Panc1 (cell line): ENCODE measurements around the gene CCT5. TPM values are rescaled to one million over a fixed set of nuclear protein-coding genes. Genes with fewer than 3 reads are reported as not detected.

Experiments used
- ATAC-seq: fragments of 200-7000 bp; cut with Tn5 transposase; 2 replicates; pipeline ENCODE4 v1.9.1; 2020; ENCODE audit warnings: mild to moderate bottlenecking, moderate library complexity
- BruUV-seq: library from RNA; stranded (reverse); fragments of 400-500 nt; replicated peaks from 2 replicates; lab custom pipeline; 2021; lab: Mats Ljungman, UMichigan
- CTCF ChIA-PET: fragments of 300-600 bp; sonication (Branson Sonifier 250); formaldehyde crosslinking; loops from one replicate; lab custom pipeline; 2022; ENCODE audit warnings: antibody characterized with exemption; lab: Charles Lee
- POLR2A ChIA-PET: fragments of 300-600 bp; sonication (Branson Sonifier 250); formaldehyde crosslinking; loops from one replicate; lab custom pipeline; 2022; ENCODE audit warnings: antibody characterized with exemption; lab: Charles Lee
- DNase-seq: peaks from one replicate; pipeline ENCODE4 v3.0.0-alpha.2; 2010; ENCODE audit warnings: low read depth, low spot score
- H3K27ac ChIP-seq: 2 replicates; pipeline ENCODE4 v1.5.1; 2011; ENCODE audit warnings: mild to moderate bottlenecking, low read length, inconsistent platforms
- H3K27me3 ChIP-seq: fragments of 200-500 bp; sonication (Bioruptor generic); 2 replicates; pipeline ENCODE4 v1.6.0; 2014; ENCODE audit warnings: low read length, inconsistent platforms; ENCODE audit not compliant: control insufficient read depth, insufficient read depth
- H3K36me3 ChIP-seq: fragments of 200-500 bp; sonication (Bioruptor generic); 2 replicates; pipeline ENCODE4 v1.5.1; 2014; ENCODE audit warnings: inconsistent platforms, mild to moderate bottlenecking, low read length, moderate library complexity; ENCODE audit not compliant: control insufficient read depth, insufficient read depth
- H3K4me1 ChIP-seq: 2 replicates; pipeline ENCODE4 v1.5.1; 2011; ENCODE audit warnings: inconsistent platforms, mild to moderate bottlenecking, low read length, moderate library complexity; ENCODE audit not compliant: control insufficient read depth, insufficient read depth
- H3K4me3 ChIP-seq, 2 experiments: 2 replicates each; pipeline ENCODE4 v1.5.1; 2011 to 2012; ENCODE audit warnings: low read depth in 2 of 2, low read length in 2 of 2, mild to moderate bottlenecking in 2 of 2, inconsistent platforms in 1 of 2, moderate library complexity in 1 of 2
- H3K9me3 ChIP-seq: fragments of 200-500 bp; sonication (Bioruptor generic); 2 replicates; pipeline ENCODE4 v1.5.1; 2014; ENCODE audit warnings: low read depth, mild to moderate bottlenecking, inconsistent platforms, low read length, moderate library complexity; ENCODE audit not compliant: control insufficient read depth, insufficient read depth
- POLR2AphosphoS5 ChIP-seq: IDR thresholded peaks from 2 replicates; pipeline ENCODE4 v1.6.1; 2012; ENCODE audit warnings: mild to moderate bottlenecking, low read depth, low read length, moderate library complexity
- SIN3A ChIP-seq: IDR thresholded peaks from 2 replicates; pipeline ENCODE4 v1.6.1; 2012; ENCODE audit warnings: low read depth, mild to moderate bottlenecking, low read length, moderate library complexity, borderline replicate concordance; ENCODE audit not compliant: insufficient read depth
- TCF7L2 ChIP-seq: IDR thresholded peaks from 2 replicates; pipeline ENCODE4 v1.6.1; 2011; ENCODE audit warnings: mild to moderate bottlenecking, low read depth, low read length, inconsistent platforms
- in situ Hi-C: cut with HindIII; loops from 2 replicates; pipeline ENCODE4 v1.10.0; 2016; ENCODE audit warnings: low sequenced_read_pairs, low pct_unique_long_range_greater_than_20kb
- intact Hi-C: fragments of 100-400 bp; cut with micrococcal nuclease; formaldehyde crosslinking; loops from one replicate; pipeline ENCODE4 v1.10.0; 2022; ENCODE audit not compliant: unreplicated experiment
- total RNA-seq: library from RNA; stranded (reverse); gene quantifications from one replicate; pipeline ENCODE4 v1.2.1, GENCODE V29; 2021; ENCODE audit not compliant: unreplicated experiment
- TF ChIP-seq, protein P1 (sequence below): fragments of 450-650 bp; IDR thresholded peaks from 2 replicates; pipeline ENCODE4 v1.5.1; 2017; ENCODE audit warnings: mild to moderate bottlenecking
- TF ChIP-seq, protein P2 (sequence below), 2 experiments: IDR thresholded peaks; 2 replicates each; pipeline ENCODE4 v1.6.1; 2011 to 2012; ENCODE audit warnings: low read depth in 2 of 2, control low read depth in 1 of 2, low read length in 1 of 2, mild to moderate bottlenecking in 1 of 2, moderate library complexity in 1 of 2; ENCODE audit not compliant: insufficient read depth in 1 of 2

CCT5 gene
- total RNA-seq, 1 experiment from 2014 or later: 476 TPM

- TF ChIP-seq POLR2AphosphoS5 (no peak), TCF7L2 (no peak), SIN3A (no peak)
- TF ChIP-seq, protein P1, sequence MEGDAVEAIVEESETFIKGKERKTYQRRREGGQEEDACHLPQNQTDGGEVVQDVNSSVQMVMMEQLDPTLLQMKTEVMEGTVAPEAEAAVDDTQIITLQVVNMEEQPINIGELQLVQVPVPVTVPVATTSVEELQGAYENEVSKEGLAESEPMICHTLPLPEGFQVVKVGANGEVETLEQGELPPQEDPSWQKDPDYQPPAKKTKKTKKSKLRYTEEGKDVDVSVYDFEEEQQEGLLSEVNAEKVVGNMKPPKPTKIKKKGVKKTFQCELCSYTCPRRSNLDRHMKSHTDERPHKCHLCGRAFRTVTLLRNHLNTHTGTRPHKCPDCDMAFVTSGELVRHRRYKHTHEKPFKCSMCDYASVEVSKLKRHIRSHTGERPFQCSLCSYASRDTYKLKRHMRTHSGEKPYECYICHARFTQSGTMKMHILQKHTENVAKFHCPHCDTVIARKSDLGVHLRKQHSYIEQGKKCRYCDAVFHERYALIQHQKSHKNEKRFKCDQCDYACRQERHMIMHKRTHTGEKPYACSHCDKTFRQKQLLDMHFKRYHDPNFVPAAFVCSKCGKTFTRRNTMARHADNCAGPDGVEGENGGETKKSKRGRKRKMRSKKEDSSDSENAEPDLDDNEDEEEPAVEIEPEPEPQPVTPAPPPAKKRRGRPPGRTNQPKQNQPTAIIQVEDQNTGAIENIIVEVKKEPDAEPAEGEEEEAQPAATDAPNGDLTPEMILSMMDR: no peak
- TF ChIP-seq, protein P2, sequence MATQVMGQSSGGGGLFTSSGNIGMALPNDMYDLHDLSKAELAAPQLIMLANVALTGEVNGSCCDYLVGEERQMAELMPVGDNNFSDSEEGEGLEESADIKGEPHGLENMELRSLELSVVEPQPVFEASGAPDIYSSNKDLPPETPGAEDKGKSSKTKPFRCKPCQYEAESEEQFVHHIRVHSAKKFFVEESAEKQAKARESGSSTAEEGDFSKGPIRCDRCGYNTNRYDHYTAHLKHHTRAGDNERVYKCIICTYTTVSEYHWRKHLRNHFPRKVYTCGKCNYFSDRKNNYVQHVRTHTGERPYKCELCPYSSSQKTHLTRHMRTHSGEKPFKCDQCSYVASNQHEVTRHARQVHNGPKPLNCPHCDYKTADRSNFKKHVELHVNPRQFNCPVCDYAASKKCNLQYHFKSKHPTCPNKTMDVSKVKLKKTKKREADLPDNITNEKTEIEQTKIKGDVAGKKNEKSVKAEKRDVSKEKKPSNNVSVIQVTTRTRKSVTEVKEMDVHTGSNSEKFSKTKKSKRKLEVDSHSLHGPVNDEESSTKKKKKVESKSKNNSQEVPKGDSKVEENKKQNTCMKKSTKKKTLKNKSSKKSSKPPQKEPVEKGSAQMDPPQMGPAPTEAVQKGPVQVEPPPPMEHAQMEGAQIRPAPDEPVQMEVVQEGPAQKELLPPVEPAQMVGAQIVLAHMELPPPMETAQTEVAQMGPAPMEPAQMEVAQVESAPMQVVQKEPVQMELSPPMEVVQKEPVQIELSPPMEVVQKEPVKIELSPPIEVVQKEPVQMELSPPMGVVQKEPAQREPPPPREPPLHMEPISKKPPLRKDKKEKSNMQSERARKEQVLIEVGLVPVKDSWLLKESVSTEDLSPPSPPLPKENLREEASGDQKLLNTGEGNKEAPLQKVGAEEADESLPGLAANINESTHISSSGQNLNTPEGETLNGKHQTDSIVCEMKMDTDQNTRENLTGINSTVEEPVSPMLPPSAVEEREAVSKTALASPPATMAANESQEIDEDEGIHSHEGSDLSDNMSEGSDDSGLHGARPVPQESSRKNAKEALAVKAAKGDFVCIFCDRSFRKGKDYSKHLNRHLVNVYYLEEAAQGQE (IDR thresholded peaks at IDR 0.05; ENCODE audit: insufficient read depth in 1 of 2, low read depth in 2 of 2, low read length in 1 of 2): no peak
- H3K27me3 ChIP-seq: no peaks in the 10 kb centered on the region
- no TSS peak for BruUV-seq
- in situ Hi-C loops (no loop called here), intact Hi-C loops (no loop called here)
- no peak for DNase-seq
- no peak for ATAC-seq
- H3K4me1 ChIP-seq: no peaks in the 10 kb centered on the region
- H3K36me3 ChIP-seq: no peaks in the 10 kb centered on the region
- H3K9me3 ChIP-seq: no peaks in the 10 kb centered on the region
- H3K4me3 ChIP-seq: no peak overlapping the region
- ChIA-PET POLR2A (no interaction called here), CTCF (no interaction called here)
- no peak overlapping the region for H3K27ac ChIP-seq
Measured at GRCh38 chr5:10213316-10213715, 36.8 kb upstream of the CCT5 start.

DNA sequence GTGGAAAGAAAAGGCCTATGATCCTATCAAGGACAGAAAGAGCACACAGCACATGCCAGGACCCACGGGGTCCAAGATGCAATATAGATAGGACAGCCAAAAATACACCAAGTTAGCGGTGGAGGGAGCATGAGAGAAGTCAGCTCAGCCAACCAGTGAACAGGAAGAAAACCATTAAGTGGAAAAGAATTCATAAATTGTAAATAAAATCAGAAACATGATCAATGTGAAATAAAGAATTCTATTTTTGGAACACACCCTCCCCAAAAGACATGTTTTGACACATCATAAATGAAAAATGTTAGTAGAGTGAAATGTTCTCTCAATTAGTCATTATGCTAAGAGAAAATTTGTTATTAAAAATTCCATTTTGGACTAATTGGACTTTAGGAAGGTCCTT, 36.0 kb upstream of the CCT5 start:
- CTCF ChIA-PET: no interaction called here
- no peak for DNase-seq
- H3K9me3 ChIP-seq: no peaks in the 10 kb centered on the region
- in situ Hi-C loops: no loop called here
- H3K4me1 ChIP-seq: no peaks in the 10 kb centered on the region
- no peak for ATAC-seq
- no peaks in the 10 kb centered on the region for H3K36me3 ChIP-seq
- POLR2A ChIA-PET: no interaction called here
- H3K27me3 ChIP-seq: no peaks in the 10 kb centered on the region
- intact Hi-C loops: no loop called here
- no peak overlapping the region for H3K4me3 ChIP-seq
- TF ChIP-seq SIN3A: no peak
- TF ChIP-seq, protein P2 (IDR thresholded peaks at IDR 0.05; ENCODE audit: insufficient read depth in 1 of 2, low read depth in 2 of 2, low read length in 1 of 2): no peak
- no peak overlapping the region for H3K27ac ChIP-seq
- no TSS peak for BruUV-seq
